GM23248 (cell line): ENCODE data around the gene TTI1. TPM values are rescaled to one million over a fixed set of nuclear protein-coding genes. Genes with fewer than 3 reads are reported as not detected.

ENCODE experiments used
- DNase-seq: peaks from one replicate; pipeline ENCODE4 v3.0.0-alpha.2; 2015
- H2AFZ ChIP-seq: fragments of 200-600 bp; sonication (generic); 2 replicates; pipeline ENCODE4 v1.6.1; 2016; ENCODE audit warnings: antibody characterized with exemption
- H3F3A ChIP-seq: fragments of 200-600 bp; sonication (generic); 2 replicates; pipeline ENCODE4 v1.6.1; 2016; ENCODE audit warnings: mild to moderate bottlenecking, antibody characterized with exemption, mixed run types; ENCODE audit not compliant: insufficient read depth
- H3K27ac ChIP-seq: fragments of 200-600 bp; sonication (generic); 2 replicates; pipeline ENCODE4 v1.5.1; 2016; ENCODE audit warnings: mild to moderate bottlenecking
- H3K27me3 ChIP-seq: fragments of 200-600 bp; sonication (generic); replicated peaks from 2 replicates; pipeline ENCODE4 v1.6.1; 2016; ENCODE audit warnings: mild to moderate bottlenecking; ENCODE audit not compliant: insufficient read depth
- H3K36me3 ChIP-seq: fragments of 200-600 bp; sonication (generic); 2 replicates; pipeline ENCODE4 v1.6.1; 2016; ENCODE audit warnings: low read depth, mild to moderate bottlenecking
- H3K4me1 ChIP-seq: fragments of 200-600 bp; sonication (generic); 2 replicates; pipeline ENCODE4 v1.6.1; 2016; ENCODE audit warnings: mild to moderate bottlenecking; ENCODE audit not compliant: insufficient read depth
- H3K4me2 ChIP-seq: fragments of 200-600 bp; sonication (generic); one replicate; pipeline ENCODE4 v1.6.1; 2016; ENCODE audit warnings: mild to moderate bottlenecking; ENCODE audit not compliant: unreplicated experiment
- H3K4me3 ChIP-seq: fragments of 200-600 bp; sonication (generic); 2 replicates; pipeline ENCODE4 v1.5.1; 2016; ENCODE audit warnings: mild to moderate bottlenecking
- H3K79me2 ChIP-seq: fragments of 200-600 bp; sonication (generic); 2 replicates; pipeline ENCODE4 v1.6.1; 2016; ENCODE audit warnings: mild to moderate bottlenecking; ENCODE audit not compliant: insufficient read depth
- H3K9ac ChIP-seq: fragments of 200-600 bp; sonication (generic); 2 replicates; pipeline ENCODE4 v1.6.1; 2016; ENCODE audit warnings: mild to moderate bottlenecking
- H3K9me2 ChIP-seq: fragments of 200-600 bp; sonication (generic); 2 replicates; pipeline ENCODE4 v1.6.1; 2016; ENCODE audit warnings: mixed run types, mild to moderate bottlenecking, moderate library complexity; ENCODE audit not compliant: insufficient read depth
- H3K9me3 ChIP-seq: fragments of 200-600 bp; sonication (generic); one replicate; pipeline ENCODE4 v1.6.1; 2017; ENCODE audit warnings: low read depth
- H4K20me1 ChIP-seq: fragments of 200-600 bp; sonication (generic); 2 replicates; pipeline ENCODE4 v1.6.0; 2016; ENCODE audit not compliant: insufficient read depth
- EZH2 ChIP-seq: fragments of 200-600 bp; sonication (generic); IDR thresholded peaks from 2 replicates; pipeline ENCODE4 v1.6.1; 2018; ENCODE audit warnings: antibody characterized with exemption, mild to moderate bottlenecking; ENCODE audit not compliant: insufficient read depth, poor library complexity, severe bottlenecking
- EZH2phosphoT487 ChIP-seq: fragments of 200-600 bp; sonication (generic); IDR thresholded peaks from 2 replicates; pipeline ENCODE4 v1.6.1; 2018; ENCODE audit warnings: antibody characterized with exemption, moderate library complexity, mild to moderate bottlenecking, low read depth; ENCODE audit not compliant: insufficient read depth
- WGBS, 2 experiments: methylation state at CpG; one replicate each; pipeline ENCODE4 v1.1.6; 2015 to 2017; ENCODE audit warnings: low lambda C conversion rate in 2 of 2, low coverage in 1 of 2; ENCODE audit errors: missing lambda C conversion rate in 2 of 2; 5-methylcytosine and 5-hydroxymethylcytosine counted together
- in situ Hi-C: fragments of 300-500 bp; cut with MboI; formaldehyde crosslinking; loops from 2 replicates; pipeline ENCODE4 v1.15.0; 2020
- polyA plus RNA-seq: library from polyadenylated mRNA; unstranded; fragments of >200 nt; fragmentation: Nextera tagmentation; extraction: Ambion mirVana; gene quantifications from 2 replicates; pipeline ENCODE4 v1.2.1, GENCODE V29; 2016
- total RNA-seq: library from RNA; depleted of rRNA; stranded (reverse); fragments of >200 nt; shearing (Covaris generic); gene quantifications from 2 replicates; pipeline ENCODE4 v1.2.3, GENCODE V29; 2014

TTI1 gene
- total and polyA plus RNA-seq, 2 experiments from 2014 or later: 12.1 to 12.2 TPM

DNA sequence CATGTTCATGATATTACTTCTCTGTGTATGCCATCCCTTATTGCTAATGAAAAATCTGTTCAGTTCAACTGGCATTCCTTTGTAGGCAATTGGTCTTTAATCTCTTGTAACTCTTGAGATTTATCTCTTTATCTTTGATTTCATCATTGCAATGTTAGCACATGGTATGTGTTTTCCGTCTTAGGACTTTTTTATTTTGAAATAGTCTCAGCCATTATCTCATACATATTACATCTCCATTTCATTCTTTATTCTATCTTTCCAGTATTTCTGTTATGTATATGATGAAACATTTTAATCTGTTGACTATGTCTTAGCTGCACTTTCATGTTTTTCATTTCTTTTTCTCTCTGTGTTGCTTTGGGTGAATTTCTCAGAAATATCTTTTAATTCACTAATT is 72.2 kb downstream of the TTI1 start:
- no peak for DNase-seq
- WGBS, 2 experiments: 88 to 90% methylated on average over 1 of the region's 1 CpG

DNA sequence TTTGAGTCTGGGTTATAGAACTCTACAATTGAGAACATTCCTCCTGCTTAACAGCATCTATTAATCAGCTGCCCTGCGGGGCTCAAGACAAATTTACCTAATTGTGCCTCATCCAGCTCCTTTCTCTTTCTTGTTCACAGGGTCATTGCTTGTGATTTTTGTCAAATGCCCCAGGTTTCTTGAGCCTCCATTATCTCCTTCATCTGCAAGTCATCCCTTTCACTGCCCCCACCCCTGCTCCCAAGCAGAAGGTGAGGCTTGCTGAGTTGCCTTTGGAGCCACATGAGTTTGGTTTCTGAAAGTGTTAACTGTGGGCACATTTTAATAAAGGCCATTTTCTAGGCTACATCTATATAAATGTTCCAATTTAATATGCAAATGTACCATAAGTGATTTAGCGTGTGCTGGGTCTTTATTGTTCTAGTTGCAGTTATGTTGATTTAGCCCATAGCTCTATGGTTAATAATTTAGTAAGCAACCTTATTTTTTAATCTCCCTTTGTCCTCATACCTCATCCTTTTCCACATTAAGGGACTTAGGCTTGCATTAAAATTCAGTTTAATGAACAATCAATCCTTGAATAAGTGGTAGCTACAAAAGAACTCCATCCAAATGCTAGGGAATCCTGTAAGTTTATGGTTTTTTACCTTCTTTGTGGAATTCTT is 74.3 kb downstream of the TTI1 start:
- no peaks in the 10 kb centered on the region for H3F3A ChIP-seq
- H2AFZ ChIP-seq: no peak overlapping the region
- no peak overlapping the region for H3K27ac ChIP-seq
- no peak overlapping the region for H3K9ac ChIP-seq
- H3K9me2 ChIP-seq: no peaks in the 10 kb centered on the region
- H3K9me3 ChIP-seq: no peaks in the 10 kb centered on the region
- peaks cover 33% of the 10 kb centered on the region for H3K27me3 ChIP-seq
- H3K4me3 ChIP-seq: no peak overlapping the region
- whole genome bisulfite sequencing, 2 experiments: 75 to 76% methylated on average over 2 of the region's 2 CpGs
- H3K79me2 ChIP-seq: no peaks in the 10 kb centered on the region
- no peaks in the 10 kb centered on the region for H3K36me3 ChIP-seq
- in situ Hi-C loops: no loop called here
- H4K20me1 ChIP-seq: no peaks in the 10 kb centered on the region
- no peak for TF ChIP-seq EZH2
- no peak for TF ChIP-seq EZH2phosphoT487
- H3K4me2 ChIP-seq: no peak overlapping the region
- no peaks in the 10 kb centered on the region for H3K4me1 ChIP-seq
- DNase-seq: no peak

More for the DNA sequence above, 72.2 kb downstream of the TTI1 start:
- in situ Hi-C loops: no loop called here
- TF ChIP-seq EZH2phosphoT487 (no peak), EZH2 (no peak)
- Histone ChIP-seq H3K79me2 (no peaks in the 10 kb centered on the region), H3K9me3 (no peaks in the 10 kb centered on the region), H2AFZ (no peak overlapping the region), H3F3A (no peaks in the 10 kb centered on the region), H4K20me1 (no peaks in the 10 kb centered on the region), H3K27me3 (peaks cover 41% of the 10 kb centered on the region), H3K4me3 (no peak overlapping the region), H3K9me2 (no peaks in the 10 kb centered on the region), H3K4me1 (no peaks in the 10 kb centered on the region), H3K9ac (no peak overlapping the region), H3K36me3 (no peaks in the 10 kb centered on the region), H3K4me2 (no peak overlapping the region), H3K27ac (no peak overlapping the region)

DNA sequence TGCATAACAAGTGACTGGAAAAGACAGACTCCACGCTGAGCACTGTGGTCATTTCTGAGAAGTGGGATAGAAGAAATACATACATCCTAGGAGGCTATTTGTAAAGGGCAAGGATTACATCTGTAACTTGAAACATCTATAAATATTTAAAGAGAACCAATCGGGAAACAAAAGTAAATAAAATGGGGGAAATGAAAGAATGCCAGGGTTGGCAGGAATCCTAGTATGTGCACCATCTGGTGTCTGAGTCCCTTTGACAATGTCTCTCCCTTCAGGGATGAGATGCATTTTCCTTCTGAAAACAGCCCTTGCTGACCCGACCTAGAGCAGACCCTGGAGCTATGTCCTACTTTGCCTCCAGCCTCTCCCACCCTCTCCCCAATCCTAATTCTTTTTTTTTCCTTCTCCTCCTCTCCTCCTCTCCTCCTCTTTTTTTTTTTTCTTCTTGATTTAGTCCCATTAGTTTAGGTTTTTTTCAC is 77.1 kb downstream of the TTI1 start:
- no peak overlapping the region for H3K4me3 ChIP-seq
- H3K27ac ChIP-seq: no peak overlapping the region
- no peaks in the 10 kb centered on the region for H3K36me3 ChIP-seq
- no peak overlapping the region for H3K4me2 ChIP-seq
- no peaks in the 10 kb centered on the region for H3K9me2 ChIP-seq
- no peak overlapping the region for H3K9ac ChIP-seq
- peaks cover 33% of the 10 kb centered on the region for H3K27me3 ChIP-seq
- H2AFZ ChIP-seq: no peak overlapping the region
- H3K4me1 ChIP-seq: no peaks in the 10 kb centered on the region
- TF ChIP-seq EZH2 (no peak), EZH2phosphoT487 (no peak)
- H3K79me2 ChIP-seq: no peaks in the 10 kb centered on the region
- H3K9me3 ChIP-seq: no peaks in the 10 kb centered on the region
- no peaks in the 10 kb centered on the region for H4K20me1 ChIP-seq
- WGBS, 2 experiments: 12 to 14% methylated on average over 3 of the region's 3 CpGs
- no peaks in the 10 kb centered on the region for H3F3A ChIP-seq
- in situ Hi-C loops: no loop called here
- DNase-seq: no peak

GRCh38 chr20:37955511-37955910 is 77.7 kb downstream of the TTI1 start:
- Histone ChIP-seq H3K4me1 (no peaks in the 10 kb centered on the region), H3K4me3 (no peak overlapping the region), H3K4me2 (no peak overlapping the region), H3K9me3 (no peaks in the 10 kb centered on the region), H3K9ac (no peak overlapping the region), H4K20me1 (no peaks in the 10 kb centered on the region), H3K27ac (no peak overlapping the region), H2AFZ (no peak overlapping the region), H3K79me2 (no peaks in the 10 kb centered on the region), H3F3A (no peaks in the 10 kb centered on the region), H3K36me3 (no peaks in the 10 kb centered on the region), H3K9me2 (no peaks in the 10 kb centered on the region), H3K27me3 (peaks cover 31% of the 10 kb centered on the region)
- DNase-seq: no peak
- in situ Hi-C loops: no loop called here
- TF ChIP-seq EZH2 (no peak), EZH2phosphoT487 (no peak)
- 62 to 65% methylated on average over 7 of the region's 7 CpGs for WGBS, 2 experiments
